ENCODE results near the gene CA9. TPM values are rescaled to one million over a fixed set of nuclear protein-coding genes. Genes with fewer than 3 reads are reported as not detected.
A peak's percentile ranks its signal among the peaks of the same experiment; 100 is the strongest.

The CA9 gene
- total and polyA plus RNA-seq, 3 experiments from 2014 or later = 0.75 TPM; not detected in 2

GRCh38 chr9:35679091-35679490 lies 5.4 kb downstream of the CA9 start:
- CTCF ChIA-PET = no interaction called here
- POLR2A ChIA-PET = no interaction called here
- Histone ChIP-seq H3K27me3 (ENCODE audit: insufficient read depth, low read length, poor library complexity, severe bottlenecking) (no peaks in the 10 kb centered on the region), H3K36me3 (ENCODE audit: insufficient read depth, low read length) (no peaks in the 10 kb centered on the region), H3K4me1 (ENCODE audit: insufficient read depth, low read length) (no peaks in the 10 kb centered on the region), H3K9me3 (ENCODE audit: low read length) (no peaks in the 10 kb centered on the region), H3K4me3 (ENCODE audit: low read length) (no peak overlapping the region), H3K27ac (ENCODE audit: low read depth, low read length) (no peak overlapping the region)
- no peak for DNase-seq
- H3K4me3 Mint-ChIP-seq = no peak overlapping the region
- no peaks in the 10 kb centered on the region for H3K36me3 Mint-ChIP-seq
- peaks cover 10 to 20% (median 20%) of the 10 kb centered on the region in 3 donors for H3K4me1 Mint-ChIP-seq
- H3K27ac Mint-ChIP-seq = peak overlapping the region in 1 of 8 donors; percentile 42
- no peaks in the 10 kb centered on the region for H3K9me3 Mint-ChIP-seq
- peaks cover 11 to 13% of the 10 kb centered on the region in 2 donors for H3K27me3 Mint-ChIP-seq

GRCh38 chr9:35679766-35680330 lies 6.1 kb downstream of the CA9 start:
- CTCF ChIA-PET = interaction anchor here (0.9 to 1.4 kb wide), 3 partner anchors 17 to 68 kb away, joined by 3 to 4 read pairs (median 3); partner anchors contain the start of genes CREB3 and TLN1
- Mint-ChIP-seq H3K4me3 (no peak overlapping the region), H3K4me1 (peaks cover 5 to 15% (median 12%) of the 10 kb centered on the region in 3 donors), H3K27me3 (peaks cover 8 to 10% of the 10 kb centered on the region in 2 donors), H3K9me3 (no peaks in the 10 kb centered on the region), H3K27ac (no peak overlapping the region), H3K36me3 (peaks cover 0 to 1% (median 0%) of the 10 kb centered on the region in 3 donors)
- Histone ChIP-seq H3K4me3 (ENCODE audit: low read length) (no peak overlapping the region), H3K9me3 (ENCODE audit: low read length) (no peaks in the 10 kb centered on the region), H3K27ac (ENCODE audit: low read depth, low read length) (no peak overlapping the region), H3K27me3 (ENCODE audit: insufficient read depth, low read length, poor library complexity, severe bottlenecking) (no peaks in the 10 kb centered on the region), H3K4me1 (ENCODE audit: insufficient read depth, low read length) (no peaks in the 10 kb centered on the region), H3K36me3 (ENCODE audit: insufficient read depth, low read length) (no peaks in the 10 kb centered on the region)
- no peak for DNase-seq
- POLR2A ChIA-PET = no interaction called here

- Mint-ChIP-seq H3K9me3 (no peaks in the 10 kb centered on the region), H3K27ac (no peak overlapping the region)
Observed at GRCh38 chr9:35680331-35681105, 6.8 kb downstream of the CA9 start.

GRCh38 chr9:35681341-35682002 lies 7.7 kb downstream of the CA9 start:
- H3K27ac ChIP-seq (ENCODE audit: low read depth, low read length) = no peak overlapping the region
- Mint-ChIP-seq H3K27me3 (peaks cover 4% of the 10 kb centered on the region in 2 donors), H3K27ac (peak overlapping the region in 2 of 8 donors; percentile 64 to 65), H3K36me3 (peaks cover 0 to 1% (median 0%) of the 10 kb centered on the region in 3 donors), H3K4me1 (peaks cover 2 to 8% (median 4%) of the 10 kb centered on the region in 3 donors), H3K9me3 (no peaks in the 10 kb centered on the region), H3K4me3 (no peak overlapping the region)
- no peaks in the 10 kb centered on the region for H3K36me3 ChIP-seq (ENCODE audit: insufficient read depth, low read length)
- no peak for DNase-seq
- H3K4me3 ChIP-seq (ENCODE audit: low read length) = no peak overlapping the region
- POLR2A ChIA-PET = no interaction called here
- H3K27me3 ChIP-seq (ENCODE audit: insufficient read depth, low read length, poor library complexity, severe bottlenecking) = no peaks in the 10 kb centered on the region
- CTCF ChIA-PET = interaction anchor here (0.6 to 1.4 kb wide), 2 partner anchors 70 to 1539 kb away, joined by 3 read pairs; no protein-coding TSS in a partner anchor
- H3K4me1 ChIP-seq (ENCODE audit: insufficient read depth, low read length) = no peaks in the 10 kb centered on the region
- no peaks in the 10 kb centered on the region for H3K9me3 ChIP-seq (ENCODE audit: low read length)

More at GRCh38 chr9:35680331-35681105, 6.8 kb downstream of the CA9 start:
- H3K36me3 Mint-ChIP-seq = peaks cover 0 to 1% (median 0%) of the 10 kb centered on the region in 3 donors
- Histone ChIP-seq H3K27ac (ENCODE audit: low read depth, low read length) (no peak overlapping the region), H3K4me1 (ENCODE audit: insufficient read depth, low read length) (no peaks in the 10 kb centered on the region), H3K36me3 (ENCODE audit: insufficient read depth, low read length) (no peaks in the 10 kb centered on the region), H3K27me3 (ENCODE audit: insufficient read depth, low read length, poor library complexity, severe bottlenecking) (no peaks in the 10 kb centered on the region), H3K4me3 (ENCODE audit: low read length) (no peak overlapping the region), H3K9me3 (ENCODE audit: low read length) (no peaks in the 10 kb centered on the region)
- peaks cover 5 to 12% (median 11%) of the 10 kb centered on the region in 3 donors for H3K4me1 Mint-ChIP-seq
- H3K4me3 Mint-ChIP-seq = no peak overlapping the region
- peaks cover 7 to 8% of the 10 kb centered on the region in 2 donors for H3K27me3 Mint-ChIP-seq
- POLR2A ChIA-PET = no interaction called here
- CTCF ChIA-PET = interaction anchor here (0.6 to 1.4 kb wide), 4 partner anchors 16 to 1538 kb away, joined by 3 to 4 read pairs (median 3); partner anchors contain the start of genes CREB3 and TLN1
- no peak for DNase-seq

GRCh38 chr9:35682051-35682450 lies 8.3 kb downstream of the CA9 start:
- Mint-ChIP-seq H3K4me1 (peaks cover under 1 to 4% (median under 1%) of the 10 kb centered on the region in 3 donors), H3K36me3 (peaks cover 0 to 1% (median 0%) of the 10 kb centered on the region in 3 donors), H3K4me3 (no peak overlapping the region), H3K27me3 (peaks cover 0 to 3% of the 10 kb centered on the region in 2 donors), H3K27ac (peak overlapping the region in 3 of 8 donors; percentile 64 to 79 (median 69)), H3K9me3 (no peaks in the 10 kb centered on the region)
- Histone ChIP-seq H3K27me3 (ENCODE audit: insufficient read depth, low read length, poor library complexity, severe bottlenecking) (no peaks in the 10 kb centered on the region), H3K4me3 (ENCODE audit: low read length) (no peak overlapping the region), H3K9me3 (ENCODE audit: low read length) (no peaks in the 10 kb centered on the region), H3K4me1 (ENCODE audit: insufficient read depth, low read length) (no peaks in the 10 kb centered on the region), H3K27ac (ENCODE audit: low read depth, low read length) (no peak overlapping the region), H3K36me3 (ENCODE audit: insufficient read depth, low read length) (no peaks in the 10 kb centered on the region)
- POLR2A ChIA-PET = no interaction called here
- CTCF ChIA-PET = no interaction called here
- no peak for DNase-seq

GRCh38 chr9:35682520-35683315 lies 9.0 kb downstream of the CA9 start:
- POLR2A ChIA-PET = interaction anchor here (0.6 kb wide), 1 partner anchor 12 kb away, joined by 4 read pairs; no protein-coding TSS in a partner anchor

GRCh38 chr9:35683323-35683722 lies 9.6 kb downstream of the CA9 start:
- DNase-seq = no peak
- ChIA-PET CTCF (interaction anchor here (1.0 to 3.9 kb wide), 4 partner anchors 14 to 36 kb away, joined by 3 to 31 read pairs (median 5); partner anchors contain the start of genes CCDC107 and RMRP), POLR2A (no interaction called here)
- H3K36me3 ChIP-seq (ENCODE audit: insufficient read depth, low read length) = no peaks in the 10 kb centered on the region
- no peak overlapping the region for H3K4me3 ChIP-seq (ENCODE audit: low read length)
- no peaks in the 10 kb centered on the region for H3K27me3 ChIP-seq (ENCODE audit: insufficient read depth, low read length, poor library complexity, severe bottlenecking)
- peaks cover 0 to 4% (median 3%) of the 10 kb centered on the region in 3 donors for H3K4me1 Mint-ChIP-seq
- peak overlapping the region in 3 of 8 donors; percentile 13 to 73 (median 26) for H3K27ac Mint-ChIP-seq
- H3K9me3 Mint-ChIP-seq = no peaks in the 10 kb centered on the region
- no peaks in the 10 kb centered on the region for H3K4me1 ChIP-seq (ENCODE audit: insufficient read depth, low read length)
- no peaks in the 10 kb centered on the region for H3K9me3 ChIP-seq (ENCODE audit: low read length)
- H3K27ac ChIP-seq (ENCODE audit: low read depth, low read length) = no peak overlapping the region
- peaks cover 0 to 1% (median 0%) of the 10 kb centered on the region in 3 donors for H3K36me3 Mint-ChIP-seq
- no peaks in the 10 kb centered on the region for H3K27me3 Mint-ChIP-seq
- H3K4me3 Mint-ChIP-seq = peak overlapping the region in 2 of 7 donors; percentile 24 to 59

More at GRCh38 chr9:35682520-35683315, 9.0 kb downstream of the CA9 start:
- no peak for DNase-seq
- CTCF ChIA-PET = interaction anchor here (1.0 to 3.9 kb wide), 4 partner anchors 14 to 36 kb away, joined by 3 to 31 read pairs (median 5); partner anchors contain the start of genes CCDC107 and RMRP
- H3K36me3 Mint-ChIP-seq = peaks cover 0 to 1% (median 0%) of the 10 kb centered on the region in 3 donors
- Histone ChIP-seq H3K27ac (ENCODE audit: low read depth, low read length) (no peak overlapping the region), H3K36me3 (ENCODE audit: insufficient read depth, low read length) (no peaks in the 10 kb centered on the region), H3K4me3 (ENCODE audit: low read length) (no peak overlapping the region), H3K27me3 (ENCODE audit: insufficient read depth, low read length, poor library complexity, severe bottlenecking) (no peaks in the 10 kb centered on the region), H3K4me1 (ENCODE audit: insufficient read depth, low read length) (no peaks in the 10 kb centered on the region), H3K9me3 (ENCODE audit: low read length) (no peaks in the 10 kb centered on the region)
- peaks cover 0 to 4% (median 3%) of the 10 kb centered on the region in 3 donors for H3K4me1 Mint-ChIP-seq
- H3K27ac Mint-ChIP-seq = peak overlapping the region in 4 of 8 donors; percentile 13 to 84 (median 50)
- no peaks in the 10 kb centered on the region for H3K27me3 Mint-ChIP-seq
- H3K4me3 Mint-ChIP-seq = peak overlapping the region in 1 of 7 donors; percentile 59
- H3K9me3 Mint-ChIP-seq = no peaks in the 10 kb centered on the region
